Right atrium auricular region (tissue), 2 donors: ENCODE data around the gene WDR45. TPM values are rescaled to one million over a fixed set of nuclear protein-coding genes. Genes with fewer than 3 reads are reported as not detected.

ENCODE experiments used
- DNase-seq: peaks from one replicate; pipeline ENCODE4 v3.0.0-alpha.2; 2019; ENCODE audit warnings: low spot score
- H3K27ac ChIP-seq, 2 donors: fragments of 200-600 bp; sonication (generic); 1 replicate in 1 of 2; 2 replicates in 1 of 2; pipeline ENCODE4 v1.5.1; 2016 to 2019
- H3K27me3 ChIP-seq, 2 donors: fragments of 200-600 bp; sonication (generic); one replicate each; pipeline versions ENCODE4 v1.5.1 to v1.6.0; 2017 to 2019
- H3K36me3 ChIP-seq: fragments of 200-600 bp; sonication (generic); one replicate; pipeline ENCODE4 v1.5.1; 2016
- H3K4me1 ChIP-seq, 2 donors: fragments of 200-600 bp; sonication (generic); one replicate each; pipeline versions ENCODE4 v1.5.1 to v1.6.0; 2017 to 2019
- H3K4me3 ChIP-seq, 2 donors: fragments of 200-600 bp; sonication (generic); 1 replicate in 1 of 2; 2 replicates in 1 of 2; pipeline ENCODE4 v1.5.1; 2017 to 2019; ENCODE audit warnings: mild to moderate bottlenecking in 1 of 2, moderate library complexity in 1 of 2
- H3K9me3 ChIP-seq, 2 donors: fragments of 200-600 bp; sonication (generic); one replicate each; pipeline ENCODE4 v1.5.1; 2019
- CTCF ChIP-seq, 2 donors: fragments of 200-600 bp; sonication (generic); IDR thresholded peaks; one replicate each; pipeline ENCODE4 v1.5.1; 2019; ENCODE audit warnings: antibody characterized with exemption in 2 of 2
- total RNA-seq, 2 donors: library from RNA; depleted of rRNA; stranded (reverse); fragments of >200 nt; gene quantifications; one replicate each; pipeline ENCODE4 v1.1.0, GENCODE V29; 2016

The WDR45 gene
- total RNA-seq, 2 donors from 2014 or later: 78.3 to 117 TPM

- Histone ChIP-seq H3K27ac (peak within 1 kb of the TSS; percentile 70 to 80), H3K9me3 (no peaks in the 10 kb centered on the region), H3K27me3 (no peaks in the 10 kb centered on the region), H3K36me3 (peaks cover 19% of the 10 kb centered on the region), H3K4me1 (peaks cover 0 to 24% of the 10 kb centered on the region in 2 donors), H3K4me3 (peak within 1 kb of the TSS; percentile 51 to 59)
- no peak for TF ChIP-seq CTCF (IDR thresholded peaks at IDR 0.05)
- DNase-seq: peak; percentile 96
These were observed 5.8 kb downstream of the WDR45 start, which contains the start of gene PRAF2 for GRCh38 chrX:49073601-49074575. TSS of gene PRAF2 (minus strand) at chrX:49074002. CDS start at chrX:49073987, 15 bp downstream.

GRCh38 chrX:49072712-49073095, 7.0 kb downstream of the WDR45 start:
- no peaks in the 10 kb centered on the region for H3K9me3 ChIP-seq
- H3K27ac ChIP-seq: peak overlapping the region in 1 of 2 donors; percentile 52
- peak overlapping the region; percentile 20 to 59 for H3K4me3 ChIP-seq
- TF ChIP-seq CTCF (IDR thresholded peaks at IDR 0.05): no peak
- DNase-seq: no peak
- H3K4me1 ChIP-seq: peaks cover 0 to 18% of the 10 kb centered on the region in 2 donors
- H3K27me3 ChIP-seq: no peaks in the 10 kb centered on the region
- peaks cover 17% of the 10 kb centered on the region for H3K36me3 ChIP-seq

DNA sequence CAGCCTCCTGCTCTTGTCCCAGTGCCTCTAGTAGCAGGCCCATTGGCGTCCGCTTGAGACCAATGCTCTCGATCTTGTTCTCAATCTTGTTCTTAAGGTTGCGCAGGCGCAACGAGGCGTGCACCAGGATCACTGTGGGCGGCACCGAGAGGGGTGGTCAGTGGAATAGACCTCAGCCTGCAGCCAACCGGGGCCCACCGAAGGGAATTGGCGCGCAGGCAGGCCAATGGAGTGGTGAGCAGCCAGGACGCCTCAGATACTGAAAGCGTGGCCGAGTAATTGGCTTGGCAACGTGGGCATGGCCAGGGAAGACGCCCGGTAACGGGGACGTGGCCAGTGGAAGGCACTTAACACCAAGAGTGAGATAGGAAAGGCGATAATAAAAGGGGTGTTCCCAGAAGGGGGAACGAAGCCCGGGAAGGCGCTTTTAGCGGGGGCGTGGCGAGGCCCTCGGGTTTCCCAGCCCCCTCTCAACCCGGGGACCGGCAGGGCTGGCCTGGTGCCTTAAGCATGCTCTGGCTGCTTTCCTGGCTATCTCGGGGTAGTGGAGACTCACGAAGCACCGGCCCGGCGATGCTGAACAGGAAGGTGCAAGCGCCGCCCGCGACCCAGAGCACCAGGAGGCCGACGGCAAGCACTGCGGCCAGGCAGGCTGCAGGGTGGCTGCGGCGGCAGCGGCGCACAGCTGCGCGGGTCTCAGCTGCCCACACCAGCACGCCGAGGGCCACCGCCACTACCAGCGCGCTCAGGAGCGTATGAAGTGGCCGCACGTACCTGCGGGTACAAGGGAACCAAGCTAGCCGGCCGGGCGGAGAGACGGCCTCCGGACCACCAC, 7.6 kb downstream of the WDR45 start:
- Histone ChIP-seq H3K27me3 (no peaks in the 10 kb centered on the region), H3K4me1 (peaks cover 0 to 18% of the 10 kb centered on the region in 2 donors), H3K27ac (peak overlapping the region; percentile 46 to 52), H3K36me3 (peaks cover 11% of the 10 kb centered on the region), H3K4me3 (peak overlapping the region; percentile 20 to 59), H3K9me3 (no peaks in the 10 kb centered on the region)
- TF ChIP-seq CTCF (IDR thresholded peaks at IDR 0.05): no peak
- DNase-seq: peak; percentile 81

DNA sequence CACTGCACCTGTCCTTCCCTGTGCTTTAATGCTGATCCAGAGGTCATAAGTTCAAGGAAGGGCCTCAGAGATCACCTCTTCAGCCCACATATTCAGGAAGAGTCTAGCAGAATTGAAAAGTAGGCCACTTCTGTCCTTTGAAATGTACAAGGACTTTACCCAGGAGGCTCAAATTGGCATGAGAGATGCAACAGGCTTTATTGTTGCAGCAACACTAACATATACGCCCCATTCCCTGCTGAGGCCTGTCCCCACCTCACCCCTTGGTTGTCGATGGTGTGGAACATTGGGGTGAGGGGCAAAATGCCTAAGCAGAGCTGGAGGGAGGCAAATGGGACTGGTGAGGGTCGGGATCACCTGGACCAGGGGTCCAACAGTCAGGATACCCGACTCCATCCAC, 8.7 kb downstream of the WDR45 start:
- H3K27ac ChIP-seq: no peak overlapping the region
- no peaks in the 10 kb centered on the region for H3K9me3 ChIP-seq
- no peak for TF ChIP-seq CTCF (IDR thresholded peaks at IDR 0.05)
- no peak for DNase-seq
- H3K36me3 ChIP-seq: peaks cover 6% of the 10 kb centered on the region
- no peak overlapping the region for H3K4me3 ChIP-seq
- H3K27me3 ChIP-seq: no peaks in the 10 kb centered on the region
- H3K4me1 ChIP-seq: peaks cover 0 to 18% of the 10 kb centered on the region in 2 donors

DNA sequence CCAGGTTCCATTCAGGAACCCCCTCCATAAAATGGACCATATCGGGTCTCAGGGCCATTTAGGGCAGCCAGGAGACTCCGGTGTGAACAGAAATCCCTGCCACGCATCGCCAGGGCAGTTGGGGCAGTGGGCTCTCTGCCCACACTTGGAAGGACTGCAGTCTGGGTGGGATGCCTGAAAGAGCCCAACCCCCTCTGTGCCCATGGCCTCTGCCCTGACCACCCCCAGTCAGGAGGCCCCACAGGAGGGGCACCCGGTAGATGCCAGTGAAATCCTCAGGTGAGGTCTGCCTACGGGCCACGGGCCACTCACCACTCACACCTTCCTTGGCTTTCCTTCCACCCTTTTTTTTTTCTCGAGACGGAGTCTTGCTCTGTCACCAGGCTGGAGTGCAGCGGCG, 10.6 kb downstream of the WDR45 start:
- no peaks in the 10 kb centered on the region for H3K36me3 ChIP-seq
- no peak for DNase-seq
- H3K4me1 ChIP-seq: peaks cover 0 to 12% of the 10 kb centered on the region in 2 donors
- H3K27ac ChIP-seq: no peak overlapping the region
- H3K9me3 ChIP-seq: no peaks in the 10 kb centered on the region
- no peak overlapping the region for H3K4me3 ChIP-seq
- TF ChIP-seq CTCF (IDR thresholded peaks at IDR 0.05): no peak
- no peaks in the 10 kb centered on the region for H3K27me3 ChIP-seq
